Measurements from ENCODE around the gene FADS6.

FADS6 gene

DNA sequence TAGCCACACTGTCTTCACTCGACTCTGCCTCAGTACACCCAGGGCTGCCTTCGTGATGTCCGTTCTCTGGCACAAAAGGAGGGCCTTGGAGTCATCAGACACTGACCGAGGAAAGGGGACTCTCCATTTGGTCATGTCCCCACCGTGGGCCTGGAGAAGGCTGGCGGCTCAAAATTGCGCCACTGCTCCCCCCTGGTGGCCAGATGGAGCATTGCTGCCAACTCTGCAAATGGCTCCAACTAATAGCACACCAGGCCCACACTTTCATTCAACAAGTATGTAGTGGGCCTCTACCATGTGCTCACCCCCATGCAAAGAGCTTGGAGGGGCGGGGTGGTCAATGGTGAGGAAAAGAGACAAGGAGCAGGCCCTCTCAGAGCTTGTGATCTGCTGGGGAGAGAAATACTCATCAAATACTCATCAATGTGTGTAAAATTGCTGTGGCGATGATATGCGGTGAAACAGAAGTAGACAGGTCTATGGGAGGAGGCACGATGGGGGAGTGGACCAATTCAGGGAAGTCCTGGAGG lies 28.5 kb downstream of the FADS6 start:
- peak; percentile 5 for DNase-seq

DNA sequence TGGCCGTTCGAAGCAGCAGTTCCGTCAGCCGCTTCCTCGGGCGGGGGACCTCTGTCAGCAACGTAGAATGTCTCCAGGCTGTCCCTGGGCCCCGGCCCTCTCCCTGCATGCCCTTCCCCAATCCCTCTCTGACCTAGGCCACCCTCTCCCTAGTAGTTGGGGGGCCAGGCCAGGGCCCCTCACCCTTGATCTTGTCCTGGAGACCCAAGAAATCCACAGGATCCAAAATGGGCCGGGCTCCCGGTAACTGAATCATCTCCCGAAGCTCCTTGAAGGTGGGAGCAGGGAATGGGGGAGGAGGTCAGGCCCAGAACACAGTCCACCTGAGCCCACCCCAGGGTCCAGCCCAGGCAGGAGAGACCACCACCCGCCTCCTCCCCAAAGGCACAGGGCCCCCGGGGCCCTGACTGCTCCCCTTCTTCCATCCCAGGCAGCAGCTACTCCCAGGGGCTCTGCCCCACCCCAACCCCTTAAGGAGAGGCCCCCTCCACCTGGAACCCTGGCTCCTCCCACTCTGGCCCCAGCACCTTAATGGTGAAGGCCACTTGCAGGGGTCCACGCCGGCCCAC lies 29.1 kb downstream of the FADS6 start:
- no peak for DNase-seq

- no peak for DNase-seq
Measured at GRCh38 chr17:74863420-74864296, 29.8 kb downstream of the FADS6 start.

DNA sequence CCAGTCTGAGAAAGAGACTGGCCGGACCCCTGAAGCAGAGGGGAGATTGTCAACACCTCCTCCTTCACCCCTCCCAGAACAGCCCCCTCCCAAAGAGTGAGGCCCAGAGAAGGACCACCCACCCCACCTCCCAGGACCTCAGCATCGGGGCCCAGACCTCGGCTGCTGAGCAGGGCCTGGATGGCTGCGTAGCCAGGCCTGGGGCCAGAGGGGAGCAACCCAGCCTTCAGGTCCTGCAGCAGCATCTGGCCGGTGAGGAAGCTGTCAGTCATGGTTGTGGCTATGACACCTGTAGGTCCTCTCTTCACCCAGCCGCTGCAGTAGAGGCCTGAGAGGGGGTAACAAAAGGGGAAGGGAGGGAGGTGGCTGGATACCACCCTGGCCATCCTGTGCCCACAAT lies 30.5 kb downstream of the FADS6 start:
- DNase-seq = no peak

DNA sequence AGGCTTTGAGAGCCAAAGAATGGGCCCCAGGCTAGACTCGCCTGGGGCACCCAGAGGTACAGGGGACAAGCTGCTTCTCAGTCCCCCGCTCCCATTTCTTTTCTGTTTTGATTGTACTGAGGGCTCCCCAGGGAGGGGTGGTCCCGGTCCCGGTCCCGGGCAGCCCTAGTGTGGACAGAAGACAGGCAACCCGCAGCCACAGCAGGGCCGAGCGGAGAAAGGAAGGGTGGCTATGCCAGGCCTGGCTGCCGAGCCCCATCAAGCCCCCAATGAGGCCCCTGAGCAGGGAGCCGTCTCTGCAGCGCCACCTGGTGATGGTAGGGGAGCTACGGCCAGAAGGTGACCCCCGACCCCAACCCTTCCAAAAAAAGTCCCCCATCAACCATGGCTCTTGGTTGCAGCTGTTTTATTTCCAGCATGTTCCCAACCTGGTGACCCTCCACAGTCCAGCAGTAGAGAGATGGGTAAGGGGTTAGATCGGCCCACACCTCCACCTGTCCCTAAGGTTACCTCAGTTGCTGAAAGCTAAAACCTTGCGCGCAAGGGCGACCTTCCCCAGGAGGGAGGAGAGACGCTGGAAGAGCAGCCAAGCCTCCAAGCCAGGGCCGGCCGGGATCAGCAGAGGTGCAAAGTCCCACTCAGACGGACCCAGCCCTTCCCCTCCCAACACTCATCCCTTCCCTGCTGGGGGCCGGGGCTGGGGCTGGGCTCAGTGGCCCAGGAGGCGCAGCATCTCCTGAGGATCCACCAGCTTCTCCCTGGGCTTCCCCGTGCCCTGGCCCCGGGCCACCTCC lies 31.1 kb downstream of the FADS6 start:
- DNase-seq = no peak

DNA sequence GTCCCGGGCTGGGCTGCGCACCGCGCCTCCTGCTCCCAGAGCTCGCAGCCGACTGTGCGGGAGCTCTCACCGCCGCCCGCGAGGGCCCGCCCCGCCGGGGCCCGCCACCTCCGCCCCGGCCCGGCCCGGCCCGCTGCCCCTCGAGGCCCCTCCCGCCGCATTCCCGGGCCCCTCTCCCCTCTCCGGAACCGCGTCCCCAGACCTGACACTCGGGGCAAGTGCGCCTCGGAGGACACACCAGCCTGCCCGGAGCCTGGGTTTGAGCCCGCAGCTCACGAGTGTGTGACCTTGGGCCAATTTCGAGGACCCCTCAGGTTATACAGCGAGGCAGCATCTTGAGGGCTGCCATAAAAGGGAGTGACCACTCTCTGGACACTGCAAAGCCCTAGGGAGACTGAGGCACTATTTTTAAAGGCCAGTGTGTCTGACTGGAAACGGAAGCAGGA lies 31.7 kb downstream of the FADS6 start:
- no peak for DNase-seq

- DNase-seq = no peak
Measured at GRCh38 chr17:74860872-74861661, 32.4 kb downstream of the FADS6 start.

GRCh38 chr17:74860229-74860871 lies 33.1 kb downstream of the FADS6 start:
- DNase-seq = no peak

DNA sequence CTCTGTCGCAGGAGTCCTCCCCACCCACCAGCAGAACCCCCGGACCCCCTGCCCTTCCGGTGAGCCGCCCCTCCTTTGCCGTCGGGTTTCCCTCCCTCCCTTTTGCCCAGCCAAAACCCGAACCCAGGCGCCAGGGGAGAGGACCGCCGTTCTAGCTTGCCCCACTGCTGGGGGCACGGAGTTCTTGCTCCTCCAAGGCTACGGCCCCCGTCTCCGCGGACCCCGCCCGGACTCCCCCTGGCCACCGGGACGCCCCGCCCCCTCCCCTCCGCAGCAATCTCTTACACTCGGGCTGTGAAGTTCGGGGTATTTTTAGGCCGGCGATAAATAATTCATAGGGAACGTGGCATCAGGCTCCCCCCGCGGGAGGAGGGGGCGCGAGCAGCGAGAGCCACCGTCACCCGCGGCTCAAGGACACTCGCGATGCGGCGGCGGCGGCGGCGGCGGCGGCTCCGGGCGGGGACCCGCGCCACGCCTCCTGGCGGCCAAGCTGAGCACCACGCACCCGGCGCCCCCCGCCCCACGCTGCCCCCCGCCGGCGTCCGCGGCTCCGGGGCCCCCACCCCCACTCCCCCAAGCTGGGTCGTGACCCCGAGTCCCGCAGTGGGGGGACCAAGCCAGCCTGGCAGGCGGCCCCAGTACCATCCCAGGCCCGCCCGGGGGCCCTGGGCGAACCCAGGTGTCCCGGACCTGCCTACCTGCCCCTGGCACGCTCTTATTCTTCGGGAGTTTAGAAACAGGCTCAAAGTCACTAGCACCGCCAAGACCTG lies 33.8 kb downstream of the FADS6 start, which contains the start of gene GRIN2C:
TSS of gene GRIN2C (minus strand) at position 427 of the 770 bp plus-strand sequence. CDS start 4,793 bp downstream, outside the sequence.
- DNase-seq = no peak

DNA sequence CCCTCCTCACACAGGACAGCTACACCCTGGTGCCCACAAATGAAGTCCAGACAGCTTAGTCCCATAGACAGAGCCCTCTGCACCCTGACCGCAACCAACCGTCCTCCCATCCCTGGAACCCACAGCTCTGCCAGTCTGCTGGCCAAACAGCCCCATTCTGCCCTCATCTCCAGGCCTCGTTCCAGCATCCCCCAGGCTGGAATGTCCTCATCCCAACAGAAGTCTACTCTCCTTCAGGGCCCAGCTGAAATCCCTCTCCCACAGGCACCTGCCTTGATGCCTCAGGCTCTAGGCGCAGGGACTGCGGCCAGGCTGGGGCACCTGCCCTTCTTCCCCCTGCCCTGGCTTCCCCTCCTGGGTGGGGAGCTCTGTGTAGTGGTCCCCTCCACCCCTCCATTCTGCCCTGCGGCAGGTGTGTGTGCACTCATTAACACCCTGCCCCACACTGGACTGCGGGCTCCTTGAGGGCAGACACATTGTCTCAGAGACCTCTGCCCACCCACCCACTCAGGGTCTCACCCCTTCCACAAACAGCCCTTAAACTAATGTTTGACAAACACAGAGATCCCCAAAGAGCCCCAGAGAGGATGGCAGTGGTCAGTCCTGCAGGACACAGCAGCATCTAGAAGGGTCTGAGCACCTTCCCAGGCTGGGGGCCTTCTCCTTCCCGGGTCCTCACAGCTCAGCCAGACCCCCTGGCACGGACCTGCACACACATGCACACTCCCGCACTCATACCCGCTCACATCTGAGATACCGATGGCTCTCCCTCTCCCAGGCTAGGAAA lies 34.6 kb downstream of the FADS6 start:
- DNase-seq = no peak

DNA sequence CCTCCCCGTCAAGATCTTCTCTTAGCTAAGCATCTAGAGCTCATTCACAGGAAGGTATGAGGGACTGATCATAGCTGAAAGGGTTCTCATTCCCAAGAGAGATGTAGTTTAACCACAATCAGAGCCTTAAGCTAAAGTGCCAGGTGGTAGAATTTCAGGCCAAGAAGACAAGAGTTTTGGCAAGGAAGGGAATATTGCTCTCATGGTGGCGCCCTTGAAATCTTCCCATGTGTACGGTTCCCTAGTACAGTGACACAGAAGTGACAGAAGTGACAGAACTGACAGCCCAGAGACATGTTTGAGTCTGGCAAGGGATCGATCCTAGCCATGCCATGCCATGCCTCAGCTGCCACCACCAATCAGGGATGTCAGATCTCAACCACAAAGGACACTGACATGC lies 36.2 kb downstream of the FADS6 start:
- peak; percentile 13 for DNase-seq

- DNase-seq = no peak
Measured at GRCh38 chr17:74856112-74856511, 37.3 kb downstream of the FADS6 start.

DNA sequence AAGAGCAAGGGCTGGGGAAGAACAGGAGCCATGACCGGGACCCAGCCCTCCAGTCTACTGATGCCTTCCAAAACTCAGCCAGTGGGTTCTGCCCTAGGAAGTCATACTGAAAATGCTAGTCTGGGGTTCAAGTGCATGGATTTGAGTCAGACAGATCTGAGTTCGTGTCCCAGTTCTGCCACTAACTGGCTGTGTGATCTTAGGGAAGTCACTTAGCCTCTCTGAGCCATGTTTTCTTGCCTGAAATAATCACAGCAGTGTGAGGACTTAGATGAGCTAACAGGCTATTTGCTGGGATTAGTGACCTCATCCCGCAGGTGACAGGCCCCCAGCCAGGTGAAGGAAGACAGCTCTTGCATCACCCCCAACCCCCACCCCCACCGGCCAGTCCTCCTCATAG lies 38.1 kb downstream of the FADS6 start:
- no peak for DNase-seq

DNA sequence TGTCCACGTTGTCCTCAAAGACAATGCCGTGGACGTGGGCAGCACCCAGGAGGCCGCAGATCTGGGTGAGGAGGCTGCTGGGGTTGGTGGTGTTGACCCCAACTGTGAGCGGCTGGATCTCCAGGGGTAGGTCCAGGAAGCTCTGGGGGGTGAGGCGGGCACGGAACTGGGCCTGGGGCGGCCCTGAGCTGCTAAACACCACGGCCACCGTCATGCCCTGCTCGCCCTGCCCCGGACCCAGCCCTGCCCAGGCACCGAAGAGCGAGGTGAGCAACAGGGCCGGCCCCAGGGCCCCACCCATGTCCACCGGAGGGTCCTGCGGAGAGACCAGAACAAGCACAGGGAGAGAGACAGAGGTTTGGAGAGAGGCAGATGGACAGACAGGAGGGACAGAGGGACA lies 38.6 kb downstream of the FADS6 start:
- DNase-seq = no peak

GRCh38 chr17:74853669-74854068 lies 39.8 kb downstream of the FADS6 start:
- no peak for DNase-seq

DNA sequence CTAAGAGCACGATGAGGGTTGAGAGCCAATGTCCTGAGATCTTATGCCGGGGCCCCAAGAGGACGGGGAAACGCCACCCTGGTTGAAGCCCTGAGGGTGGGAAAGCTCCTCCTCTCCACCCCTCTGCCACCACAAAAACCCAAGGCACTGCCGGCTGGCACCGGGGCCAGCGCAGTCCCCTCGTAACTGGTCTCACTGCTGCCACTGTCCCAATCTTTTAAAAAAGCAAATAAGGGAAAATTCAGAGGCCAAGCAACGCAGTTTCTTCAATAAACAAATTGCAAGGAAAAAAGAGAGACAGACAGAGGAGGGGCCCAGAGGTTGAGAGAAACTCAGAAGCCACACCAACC lies 40.4 kb downstream of the FADS6 start:
- no peak for DNase-seq

- DNase-seq = no peak
Measured at GRCh38 chr17:74852237-74853047, 41.0 kb downstream of the FADS6 start.

GRCh38 chr17:74851612-74852236 lies 41.7 kb downstream of the FADS6 start:
- DNase-seq = no peak

- DNase-seq = no peak
Measured at GRCh38 chr17:74850914-74851313, 42.5 kb downstream of the FADS6 start.

Measured in DMS79 treated with DMSO at 0.1 percent for 48 hours (cell line).